IPS DF 4.7 (cell line): ENCODE data around the gene XRRA1.
"Not testable (repeated sequence)": the region's sequence is repeated elsewhere in the genome, so short reads cannot be mapped to it uniquely, and the experiment has no call there.

Experiments
- DNase-seq: peaks from one replicate; pipeline ENCODE4 v3.0.0-alpha.2; 2013; ENCODE audit warnings: low spot score; ENCODE audit errors: extremely low read depth

Gene XRRA1

DNA sequence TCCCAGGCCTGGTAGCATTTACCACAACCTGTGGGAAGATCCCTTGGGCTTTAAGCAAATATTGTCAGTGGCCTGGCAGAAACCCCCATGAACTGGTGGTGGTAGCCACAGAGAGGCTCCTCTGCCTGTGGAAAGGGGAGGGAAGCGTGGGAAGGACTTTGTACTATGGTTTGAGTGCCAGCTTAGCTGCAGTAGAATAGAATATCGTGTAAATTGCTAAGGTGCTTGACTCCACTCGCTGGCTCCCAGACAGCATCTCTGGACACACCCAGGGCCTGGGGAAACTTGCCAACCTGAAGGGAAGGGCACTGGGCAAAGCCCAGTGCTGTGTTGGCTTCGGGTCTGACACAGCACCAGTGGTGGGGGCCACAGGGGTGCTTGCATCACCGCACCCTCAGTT, 52.6 kb downstream of the XRRA1 start:
- DNase-seq = no peak

DNA sequence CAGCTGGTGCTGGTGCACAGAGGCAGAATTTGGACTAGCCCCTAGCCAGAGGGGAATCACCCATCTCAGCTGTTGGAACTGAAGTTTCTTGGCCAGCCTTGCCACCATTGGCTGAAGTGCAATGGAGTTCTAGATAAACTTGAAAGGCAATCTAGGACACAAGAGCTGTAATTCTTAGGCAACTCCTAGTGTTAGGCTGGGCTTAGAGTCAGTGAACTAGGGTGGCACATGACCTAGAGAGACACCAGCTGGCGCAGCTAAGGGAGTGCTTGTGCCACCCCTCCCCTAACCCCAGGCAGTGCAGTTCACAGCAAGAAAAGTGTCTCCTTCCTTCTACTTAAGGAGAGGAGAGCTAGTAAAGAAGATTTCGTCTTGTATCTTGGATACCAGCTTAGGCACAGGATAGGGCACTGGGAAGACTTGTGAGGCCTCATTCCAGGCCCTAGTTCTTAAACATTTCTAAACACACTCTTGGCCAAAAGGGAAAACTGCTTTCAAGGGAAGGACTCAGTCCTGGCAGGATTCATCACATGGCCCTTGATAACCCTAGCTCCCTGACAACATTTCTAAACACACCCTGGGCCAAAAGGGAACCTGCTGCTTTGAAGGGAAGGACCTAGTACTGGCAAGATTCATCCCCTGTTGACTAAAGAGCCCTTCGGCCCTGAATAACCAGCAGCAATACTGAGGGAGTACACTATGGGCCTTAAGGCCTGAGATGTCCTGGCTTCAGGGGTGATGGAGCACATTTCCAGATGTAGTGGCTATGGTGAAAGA, 53.4 kb downstream of the XRRA1 start:
- DNase-seq = no peak

- not testable (repeated sequence) for DNase-seq
Observed at GRCh38 chr11:74893015-74893414, 55.9 kb downstream of the XRRA1 start.

DNA sequence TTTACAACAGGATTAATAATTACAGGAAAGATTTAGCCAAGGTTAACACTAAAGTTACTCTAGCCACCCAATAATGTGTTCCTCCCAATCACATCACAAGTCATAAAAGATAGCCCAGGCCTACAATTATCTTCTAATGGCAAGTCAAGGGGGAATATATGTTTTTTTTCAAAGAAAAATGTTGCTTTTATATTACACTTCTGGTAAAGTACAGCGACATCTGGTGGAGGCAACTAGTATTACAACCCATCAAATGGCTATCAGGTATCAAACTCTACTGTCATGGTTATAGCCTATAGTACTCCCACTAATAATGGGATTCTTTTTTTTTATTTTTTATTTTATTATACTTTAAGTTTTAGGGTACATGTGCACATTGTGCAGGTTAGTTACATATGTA, 71.8 kb downstream of the XRRA1 start:
- DNase-seq = peak; percentile 33

DNA sequence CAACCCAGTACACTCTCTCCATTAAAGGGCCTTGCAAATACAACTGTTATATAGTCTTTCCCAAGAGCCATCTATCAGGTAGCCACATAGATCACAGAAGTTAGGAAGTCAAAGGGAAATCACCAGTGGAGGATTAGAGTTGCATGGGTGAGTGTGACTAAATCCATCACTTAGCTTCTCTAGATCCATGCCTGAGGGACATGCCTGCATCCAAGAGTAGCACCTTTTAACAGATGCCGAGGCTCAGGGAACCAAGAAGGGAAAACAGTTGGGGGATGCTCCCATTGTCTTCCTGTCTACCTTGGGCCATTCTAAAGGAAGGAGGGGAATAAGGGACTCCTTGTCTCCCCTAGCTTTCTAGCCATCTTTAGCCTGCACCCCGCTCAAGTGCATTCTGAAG, 77.9 kb downstream of the XRRA1 start:
- DNase-seq = no peak

GRCh38 chr11:74870485-74870884, 78.4 kb downstream of the XRRA1 start:
- DNase-seq = peak; percentile 62

GRCh38 chr11:74866557-74866956, 82.3 kb downstream of the XRRA1 start:
- no peak for DNase-seq

- no peak for DNase-seq
Observed at GRCh38 chr11:74863410-74863809, 85.5 kb downstream of the XRRA1 start.

DNA sequence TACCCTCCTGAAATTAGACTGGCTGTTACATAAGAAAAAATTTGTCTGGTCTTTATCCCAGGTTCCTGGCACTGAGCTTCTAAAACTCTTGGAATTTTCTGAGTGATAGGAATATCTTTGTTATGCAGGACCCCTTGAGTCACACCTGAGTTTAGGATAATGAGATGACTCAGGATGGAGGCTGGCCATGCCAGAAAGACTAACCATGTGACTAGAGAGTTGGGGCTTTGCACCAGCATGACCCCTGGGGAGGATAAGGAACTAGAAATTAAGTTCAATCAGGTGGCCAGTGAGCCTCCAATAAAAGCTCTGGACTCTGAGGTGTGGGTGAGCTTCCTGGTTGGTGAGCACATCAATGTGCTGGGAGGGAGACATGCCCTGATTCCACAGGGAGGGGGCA, 88.1 kb downstream of the XRRA1 start:
- DNase-seq = no peak

GRCh38 chr11:74853223-74853622, 95.7 kb downstream of the XRRA1 start:
- no peak for DNase-seq

- DNase-seq = peak; percentile 60
Observed at GRCh38 chr11:74849525-74850391, 99.1 kb downstream of the XRRA1 start.

DNA sequence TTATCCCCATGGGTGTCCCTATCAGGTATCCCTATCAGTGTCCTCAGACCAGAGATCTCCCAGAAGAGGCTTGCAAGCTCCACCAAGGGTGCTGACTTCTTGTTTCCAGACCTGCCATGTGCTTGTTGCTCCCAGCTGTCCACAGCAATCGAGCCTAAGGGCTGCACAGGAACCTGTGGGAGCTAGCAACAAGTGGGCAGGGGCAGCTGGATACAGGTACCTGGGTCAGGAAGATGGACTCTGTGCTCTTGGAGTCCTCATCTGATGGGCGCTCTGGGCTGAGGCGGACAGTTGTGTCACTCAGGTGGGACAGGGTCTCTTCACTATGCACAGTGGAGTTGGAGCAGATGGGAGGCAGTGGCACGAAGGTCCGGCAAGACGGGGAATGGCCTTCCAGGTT, 101.0 kb downstream of the XRRA1 start:
- no peak for DNase-seq

- no peak for DNase-seq
Observed at GRCh38 chr11:74847395-74847794, 101.5 kb downstream of the XRRA1 start.

GRCh38 chr11:74846770-74847169, 102.1 kb downstream of the XRRA1 start:
- no peak for DNase-seq

GRCh38 chr11:74845978-74846517, 102.8 kb downstream of the XRRA1 start:
- DNase-seq = no peak

DNA sequence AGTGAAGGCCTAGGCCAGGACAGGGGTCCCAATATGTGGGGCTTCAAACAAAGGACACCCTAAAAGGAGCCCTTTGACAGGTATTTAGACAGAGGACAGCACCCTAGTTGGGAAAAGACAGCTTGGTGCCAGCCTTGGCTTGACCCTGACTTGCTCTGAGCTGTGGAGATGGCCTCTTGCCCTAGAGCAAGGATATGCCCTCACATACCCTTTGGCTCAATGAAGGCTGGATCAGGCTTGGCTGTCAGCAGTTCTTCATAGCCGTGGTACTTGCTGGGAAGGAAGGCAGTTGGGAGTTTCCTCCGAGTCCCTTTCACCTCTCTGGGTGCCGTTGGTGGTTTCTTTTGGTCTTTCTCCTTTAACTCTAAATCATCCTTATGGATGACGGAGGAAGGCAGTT, 104.0 kb downstream of the XRRA1 start:
- DNase-seq = no peak

- no peak for DNase-seq
Observed at GRCh38 chr11:74844072-74844471, 104.8 kb downstream of the XRRA1 start.

GRCh38 chr11:74842967-74843366, 105.9 kb downstream of the XRRA1 start:
- DNase-seq = no peak

- DNase-seq = no peak
Observed at GRCh38 chr11:74840486-74840885, 108.4 kb downstream of the XRRA1 start.

DNA sequence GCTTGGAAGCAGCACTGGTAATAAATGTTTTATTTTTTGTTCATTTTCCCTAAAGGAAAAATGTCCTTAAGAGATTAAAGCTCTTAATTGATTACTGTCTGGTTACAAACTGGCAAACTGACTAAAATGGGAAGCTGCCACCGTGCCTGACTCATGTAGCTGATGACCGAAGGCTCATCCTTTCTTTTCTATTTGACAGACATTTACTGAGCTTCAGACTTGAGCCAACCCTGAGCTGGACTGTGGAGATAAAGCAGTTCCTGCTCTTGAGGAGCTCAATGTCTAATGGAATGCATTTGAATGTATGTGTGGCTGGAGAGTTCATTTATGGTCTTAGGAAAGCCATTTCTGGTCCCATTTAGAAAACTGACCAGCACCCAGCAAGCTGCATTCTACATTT, 108.9 kb downstream of the XRRA1 start:
- no peak for DNase-seq

DNA sequence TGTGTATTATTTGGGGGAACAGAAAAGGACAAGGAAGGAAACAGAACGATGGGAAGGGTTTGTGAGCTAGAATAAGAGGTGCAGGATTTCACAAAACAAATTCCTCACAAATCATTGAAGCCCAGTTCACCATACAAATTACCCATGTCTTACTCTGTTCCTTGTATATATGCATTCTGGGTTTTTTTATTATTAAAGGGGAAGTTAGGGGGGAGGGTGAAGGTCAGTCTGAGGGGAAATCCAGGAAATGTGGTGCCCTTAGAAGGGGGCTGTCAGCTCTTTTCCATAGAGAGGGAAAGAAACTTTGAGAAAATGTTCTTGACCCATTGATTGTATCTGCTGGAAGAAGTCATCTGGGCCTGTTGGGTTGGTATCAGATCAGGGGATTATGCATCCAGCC, 109.4 kb downstream of the XRRA1 start:
- DNase-seq = no peak

DNA sequence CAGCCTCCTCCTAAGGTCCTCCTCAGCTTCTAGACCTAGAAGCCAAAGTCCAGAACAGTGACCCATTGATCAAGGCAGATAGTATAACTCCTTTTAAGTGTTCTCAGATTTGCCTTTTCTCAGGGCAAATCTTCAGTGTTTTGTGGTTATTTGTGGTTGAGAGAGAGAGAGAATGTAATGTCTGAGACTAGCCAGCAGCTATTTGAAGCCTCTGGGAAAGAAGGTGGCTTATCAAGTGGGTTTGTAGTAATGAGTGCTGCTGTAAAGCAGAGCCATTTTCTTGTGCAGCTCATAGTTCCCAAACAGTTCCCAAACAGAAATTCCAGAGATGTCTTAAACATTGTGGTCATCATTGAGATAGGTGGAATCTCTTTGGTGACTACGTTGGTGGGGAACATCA, 110.7 kb downstream of the XRRA1 start:
- DNase-seq = no peak
